Fibroblast of skin of right biceps (primary cell): ENCODE results near the gene ALDH1L2.

Source experiments
- DNase-seq: peaks from one replicate; pipeline ENCODE4 v3.0.0-alpha.2; 2013

ALDH1L2 gene

DNA sequence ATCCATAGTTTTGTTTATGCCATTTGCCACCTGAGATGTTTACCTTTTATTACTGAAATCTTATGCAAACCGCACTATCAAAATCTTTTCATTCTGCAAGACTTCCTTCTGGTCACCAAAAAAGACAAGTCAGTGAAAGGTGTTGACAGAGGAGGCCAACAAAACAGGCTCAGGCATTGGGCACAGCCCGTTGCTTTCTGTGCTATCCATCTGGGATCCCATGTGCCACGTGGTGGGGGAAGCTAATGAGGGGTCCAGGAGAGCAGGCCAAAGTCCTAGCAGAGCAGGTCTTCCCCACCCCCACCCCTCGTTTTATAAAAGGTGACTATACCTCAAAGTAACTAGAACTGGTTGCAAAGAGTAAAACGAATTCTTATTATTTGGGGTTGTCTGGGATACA, 1.2 kb downstream of the ALDH1L2 start:
- peak; percentile 40 for DNase-seq

DNA sequence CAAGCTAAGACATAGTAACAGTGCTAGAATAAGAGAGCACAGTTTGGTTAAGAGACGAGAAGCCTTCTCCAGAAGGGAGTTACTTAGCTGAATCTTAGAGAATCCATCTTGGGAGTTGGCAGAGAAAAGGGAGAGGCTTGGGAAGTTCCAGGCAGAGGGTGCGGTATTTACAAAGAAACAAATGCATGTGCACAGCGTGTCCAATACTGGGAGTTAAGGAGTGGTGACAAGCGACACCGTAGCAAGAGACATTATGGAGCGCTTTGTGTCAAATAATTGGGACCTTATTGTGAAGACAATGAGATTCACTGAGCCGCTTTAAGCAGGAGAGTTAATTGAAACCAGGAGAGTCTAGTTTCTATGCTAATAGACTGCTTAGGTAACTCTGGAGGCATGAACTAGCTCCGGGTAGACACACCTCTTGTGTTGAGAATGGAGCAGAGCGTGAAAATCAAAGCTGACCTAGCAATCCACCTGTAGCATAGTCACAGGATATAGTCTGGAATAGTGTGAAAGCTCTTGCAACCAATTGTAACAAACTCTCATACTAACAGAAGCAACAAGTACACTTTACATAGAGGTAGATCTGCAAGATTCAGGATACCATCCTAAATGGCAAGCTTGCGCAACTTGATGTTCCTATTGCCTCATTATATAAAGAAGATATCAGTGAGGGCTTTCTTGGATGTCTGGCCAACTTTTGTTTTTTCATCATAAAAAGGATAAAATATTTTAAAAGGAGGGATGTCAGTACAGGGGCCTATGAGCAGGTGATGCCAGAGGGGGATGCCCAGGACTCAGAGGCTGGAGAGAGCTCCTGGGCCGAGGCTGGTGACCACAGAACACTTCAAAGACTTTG, 5.3 kb downstream of the ALDH1L2 start:
- no peak for DNase-seq

DNA sequence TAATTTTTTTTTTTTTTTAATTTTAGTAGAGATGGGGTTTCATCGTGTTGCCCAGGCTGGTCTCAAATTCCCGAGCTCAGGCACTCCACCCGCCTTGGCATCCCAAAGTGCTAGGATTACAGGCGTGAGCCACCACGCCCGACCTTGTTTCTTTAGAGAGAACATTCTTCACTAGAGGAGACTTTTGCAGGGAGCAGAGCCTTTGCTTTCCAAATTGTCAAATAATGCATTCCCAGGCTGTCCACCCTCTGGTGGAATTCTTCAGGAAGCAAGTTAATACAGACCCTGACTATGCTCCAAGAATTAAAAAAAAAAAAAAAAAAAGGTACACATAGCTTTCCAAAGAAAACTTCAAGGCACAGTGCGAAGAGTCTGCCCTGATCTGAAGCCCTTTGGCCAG, 6.8 kb downstream of the ALDH1L2 start:
- DNase-seq: no peak

DNA sequence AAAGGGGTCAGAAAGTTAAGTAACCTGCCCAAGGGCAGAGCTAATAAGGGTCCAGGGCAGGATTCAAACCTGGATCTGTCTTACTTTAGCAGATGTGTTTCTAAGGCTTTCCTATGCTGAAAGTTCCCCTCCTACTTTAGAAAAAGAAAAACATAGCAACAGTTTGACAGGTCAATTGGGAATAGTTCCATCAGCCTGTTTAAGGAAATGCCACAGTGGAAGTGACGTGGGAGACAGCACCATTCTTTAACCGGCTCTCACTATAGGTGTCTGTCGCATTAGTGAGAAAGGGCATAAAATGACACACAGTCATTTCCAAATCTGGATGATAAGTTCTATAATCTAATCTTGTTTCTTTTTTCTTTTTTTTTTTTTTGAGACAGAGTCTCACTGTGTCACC, 7.3 kb downstream of the ALDH1L2 start:
- no peak for DNase-seq

DNA sequence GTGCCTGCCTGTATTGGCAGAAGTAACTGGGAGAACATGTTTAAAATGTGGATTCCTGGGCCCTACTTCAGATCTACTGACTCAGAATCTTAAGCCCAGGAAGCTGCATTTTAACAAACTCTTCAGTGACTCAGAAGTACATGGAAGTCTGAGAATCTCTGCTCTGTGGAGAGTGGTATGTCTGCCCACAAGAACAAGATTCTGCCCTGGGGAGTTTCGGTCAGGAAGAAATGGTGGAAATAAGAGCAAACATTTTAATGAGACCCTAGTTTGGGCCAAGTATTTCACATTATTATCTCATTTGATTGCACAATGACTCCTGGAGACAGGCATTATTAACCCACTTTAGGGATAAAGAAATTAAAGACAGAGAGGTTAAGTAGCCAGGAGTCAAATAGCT, 8.2 kb downstream of the ALDH1L2 start:
- DNase-seq: peak; percentile 69

DNA sequence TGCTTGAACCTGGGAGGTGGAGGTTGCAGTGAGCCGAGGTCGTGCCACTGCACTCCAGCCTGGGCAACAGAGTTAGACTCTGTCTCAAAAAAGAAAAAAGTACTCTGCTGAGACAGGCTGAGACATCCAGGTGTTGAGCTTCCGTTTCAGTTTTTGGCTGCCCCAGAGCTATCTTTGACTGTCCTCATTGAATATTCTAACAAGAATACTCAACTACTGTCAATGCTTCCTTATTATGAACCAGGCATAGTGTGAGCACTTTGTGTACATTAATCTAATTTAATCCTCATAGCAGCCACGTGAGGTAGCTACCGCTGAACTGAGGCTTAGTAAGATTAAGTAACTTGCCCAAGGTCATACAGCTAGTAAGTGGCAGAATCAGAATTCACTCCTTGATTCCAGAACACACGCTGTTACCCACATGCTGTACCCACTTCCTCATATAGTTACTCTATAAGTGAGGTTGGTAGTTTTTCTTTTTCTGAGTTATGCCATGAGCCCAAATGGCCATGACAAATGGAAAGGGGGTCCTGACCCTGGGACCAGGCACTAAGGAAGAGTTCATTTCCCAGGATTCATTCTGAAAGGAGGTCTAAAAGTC, 11.3 kb downstream of the ALDH1L2 start:
- no peak for DNase-seq

DNA sequence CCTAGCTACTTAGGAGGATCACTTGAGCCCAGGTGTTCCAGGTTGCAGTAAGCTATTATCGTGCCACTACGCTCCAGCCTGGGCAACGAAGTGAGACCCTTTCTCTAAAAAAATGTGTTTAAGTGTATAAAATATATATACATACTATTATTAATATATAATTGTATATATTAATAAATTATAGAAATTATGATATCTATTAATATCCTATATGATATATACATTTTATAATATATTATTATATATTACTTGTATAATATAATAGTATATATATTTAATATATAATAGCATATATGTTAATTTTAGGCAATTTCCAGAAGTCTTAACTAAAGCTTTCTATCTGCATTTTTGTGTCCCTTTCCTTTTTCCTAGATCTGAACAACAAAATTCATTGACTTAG, 12.3 kb downstream of the ALDH1L2 start:
- no peak for DNase-seq

DNA sequence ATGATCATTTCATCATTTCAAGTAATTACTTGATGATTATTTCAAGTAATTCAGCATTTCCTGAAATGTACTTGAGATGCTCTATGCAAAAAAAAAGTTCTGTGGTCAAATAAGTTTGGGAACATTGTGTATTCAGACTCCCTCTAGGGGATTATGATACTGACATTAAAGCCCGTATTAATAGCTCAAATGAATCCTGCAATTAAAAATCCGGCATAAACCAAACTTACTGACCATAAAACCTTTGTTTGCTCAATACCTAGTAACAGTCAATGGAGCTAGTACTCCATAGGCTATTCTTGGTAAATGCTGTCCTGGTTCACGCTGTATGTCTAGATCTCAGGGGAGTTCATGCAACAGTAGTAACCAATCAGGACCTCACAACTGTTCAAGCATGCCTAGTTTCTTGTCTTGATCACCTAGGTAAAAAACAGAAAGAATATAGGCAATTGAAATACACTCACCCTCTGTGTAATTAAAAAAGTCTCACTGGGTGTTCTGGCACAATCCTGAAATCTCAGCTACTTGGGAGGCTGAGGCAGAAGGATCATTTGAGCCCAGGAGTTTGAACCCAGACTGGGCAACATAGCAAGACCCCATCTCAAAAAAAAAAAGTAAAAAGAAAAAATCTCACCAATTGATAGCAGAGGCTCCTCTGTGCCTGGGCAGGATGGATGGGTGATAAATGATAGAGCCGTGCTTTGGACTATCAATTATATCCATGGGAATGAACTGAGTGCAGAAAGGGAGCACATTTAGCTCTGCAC, 14.1 kb downstream of the ALDH1L2 start:
- DNase-seq: no peak

DNA sequence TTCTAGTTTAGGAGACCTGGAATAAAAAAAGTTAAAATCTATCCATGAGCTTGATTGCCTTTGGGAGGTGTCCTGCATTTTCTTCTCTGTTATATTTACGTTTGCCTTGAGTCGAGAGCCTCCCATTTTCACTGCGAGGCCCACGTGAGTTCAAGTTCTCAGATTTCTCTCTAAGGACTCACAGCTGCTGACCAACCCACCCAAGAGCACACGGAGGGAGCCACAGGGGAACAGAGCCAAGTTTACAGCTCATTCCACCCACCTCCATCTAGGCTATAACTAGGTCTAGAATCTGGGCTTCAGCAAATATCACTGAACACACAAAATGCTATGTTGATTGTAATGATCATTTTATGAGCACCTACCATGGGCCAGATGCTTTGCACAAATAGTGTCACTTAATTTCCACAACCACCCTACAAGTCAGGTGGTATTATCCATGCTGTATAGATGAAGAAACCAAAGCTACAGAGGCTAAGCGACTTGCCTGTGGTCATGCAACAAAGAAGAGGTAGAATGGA, 16.7 kb downstream of the ALDH1L2 start:
- no peak for DNase-seq

DNA sequence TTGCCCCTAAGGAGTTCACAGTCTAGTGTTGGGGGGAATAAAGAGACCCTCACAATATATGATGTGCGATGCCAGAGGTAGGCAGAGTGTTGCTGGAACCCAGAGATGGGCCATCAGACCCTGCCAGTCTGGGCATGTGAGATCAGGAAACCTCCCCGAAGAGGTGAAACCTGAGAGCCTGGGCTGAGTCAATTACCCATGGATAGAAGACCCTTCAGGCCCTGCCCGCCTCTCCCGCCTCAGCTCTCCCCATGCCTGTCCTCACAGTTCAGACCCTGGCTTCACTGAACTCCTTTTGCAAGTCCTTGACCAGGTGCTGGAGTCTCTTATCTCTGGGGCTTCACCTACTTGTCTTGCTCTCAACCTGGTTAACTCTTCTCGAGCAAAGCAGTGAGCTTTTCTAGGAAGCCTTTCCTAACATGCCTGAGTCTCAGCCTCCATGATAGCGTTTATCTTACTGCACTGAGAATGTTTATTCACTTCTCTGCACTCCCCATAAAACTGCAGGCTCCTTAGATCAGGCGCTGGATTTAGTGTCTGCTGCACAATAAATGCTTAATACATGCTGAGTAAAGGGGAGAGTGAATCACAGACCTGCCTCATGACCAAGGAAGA, 19.6 kb downstream of the ALDH1L2 start:
- no peak for DNase-seq

DNA sequence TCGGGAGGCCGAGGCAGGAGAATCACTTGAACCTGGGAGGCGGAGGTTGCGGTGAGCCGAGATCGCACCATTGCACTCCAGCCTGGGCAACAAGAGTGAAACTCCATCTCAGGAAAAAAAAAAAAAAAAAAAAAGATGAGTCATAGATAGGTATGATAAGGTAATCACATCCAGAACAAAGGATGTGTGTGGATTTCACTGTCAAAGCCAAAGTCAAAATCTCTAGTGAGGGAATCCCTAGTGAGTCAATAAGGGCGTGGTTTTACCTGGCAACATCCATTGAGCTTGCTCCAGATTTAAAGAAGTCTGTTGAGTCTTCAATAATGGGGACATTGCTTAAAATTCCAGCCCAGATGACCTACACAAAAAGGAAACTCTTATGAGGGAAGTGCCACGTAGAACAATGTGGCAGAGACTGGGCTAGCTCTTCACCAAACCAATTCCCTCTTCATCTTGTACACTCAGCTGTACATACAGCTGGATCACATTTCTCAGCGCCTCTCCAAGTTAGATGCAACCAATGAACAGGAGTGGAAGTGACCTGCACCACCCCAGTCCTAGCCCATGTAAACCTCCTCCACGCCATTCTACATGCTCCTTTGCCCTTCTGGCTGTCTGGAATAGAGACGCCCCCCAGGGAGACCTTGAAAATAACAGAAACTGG, 23.4 kb downstream of the ALDH1L2 start:
- no peak for DNase-seq

DNA sequence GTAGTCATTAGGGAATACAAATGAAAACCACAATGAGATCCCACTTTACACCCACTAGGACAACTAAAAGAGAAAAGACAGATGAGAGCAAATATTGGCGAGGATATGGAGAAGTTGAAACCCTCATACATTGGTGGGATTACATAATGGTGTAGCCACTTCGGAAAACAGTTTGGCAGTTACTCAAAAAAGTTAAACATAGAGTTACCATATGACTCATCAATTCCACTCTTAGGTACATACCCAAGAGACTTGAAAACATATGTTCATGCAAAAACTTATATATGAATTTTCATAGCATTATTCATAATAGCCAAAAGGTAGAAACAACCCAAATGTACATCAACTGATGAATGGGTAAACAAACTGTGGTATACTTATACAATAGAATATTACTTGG, 27.1 kb downstream of the ALDH1L2 start:
- DNase-seq: peak; percentile 42

DNA sequence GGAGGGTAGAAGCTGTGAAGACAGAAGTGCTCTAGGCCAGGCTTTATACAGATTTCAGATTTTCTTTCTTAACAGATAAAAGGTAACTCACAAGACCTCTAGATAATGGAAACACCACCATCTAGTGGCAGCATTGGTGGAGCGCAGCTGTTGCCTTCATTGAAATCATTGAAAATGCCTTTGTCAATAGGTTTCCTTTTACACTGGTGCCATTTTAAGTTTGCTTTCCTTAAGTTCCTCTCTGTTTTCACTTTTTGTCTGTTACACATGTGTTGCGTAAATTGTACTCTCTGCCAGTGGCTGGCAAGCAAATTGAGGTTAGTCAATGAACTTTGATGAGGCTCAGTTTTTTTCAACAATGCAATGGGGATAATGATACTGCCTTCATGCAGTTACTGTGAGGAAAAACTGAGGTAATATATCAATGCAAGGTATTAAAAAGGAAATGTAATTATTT, 31.1 kb downstream of the ALDH1L2 start:
- DNase-seq: peak; percentile 63

DNA sequence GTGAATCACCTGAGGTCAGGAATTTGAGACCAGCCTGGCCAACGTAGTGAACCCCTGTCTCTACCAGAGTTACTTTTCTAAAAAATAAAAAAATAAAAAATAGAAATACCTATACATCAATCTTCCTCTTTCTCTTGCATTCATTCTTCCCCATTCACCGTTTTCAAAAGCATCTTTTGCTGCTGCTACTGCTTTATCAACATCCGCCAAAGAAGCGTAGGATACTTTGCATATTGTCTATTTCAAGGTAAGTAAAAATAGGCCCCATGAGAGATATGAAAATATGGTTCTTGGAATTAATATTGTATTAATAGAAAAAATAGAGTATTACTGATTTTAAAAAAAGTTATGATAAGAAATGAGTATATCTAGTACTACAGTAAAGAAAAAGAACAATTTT, 32.3 kb downstream of the ALDH1L2 start:
- DNase-seq: no peak

DNA sequence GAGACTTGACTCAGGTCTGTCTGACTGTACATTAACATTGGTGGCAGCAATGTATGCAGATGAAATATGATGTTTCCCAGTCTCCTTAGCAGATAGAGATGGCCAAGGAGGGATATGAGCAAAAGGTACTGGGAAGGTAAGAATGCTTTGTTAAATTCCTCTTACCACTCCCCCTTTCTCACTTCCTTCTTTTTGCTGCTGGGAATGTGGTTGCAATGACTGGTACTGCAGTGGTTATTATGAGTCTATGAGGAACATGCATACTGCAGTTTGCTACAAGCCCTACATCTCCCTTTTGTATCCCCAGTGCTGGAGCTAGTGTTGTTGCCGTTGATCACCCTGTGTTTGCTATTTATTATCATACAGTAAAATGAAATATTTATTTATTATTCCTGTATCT, 35.9 kb downstream of the ALDH1L2 start:
- no peak for DNase-seq

DNA sequence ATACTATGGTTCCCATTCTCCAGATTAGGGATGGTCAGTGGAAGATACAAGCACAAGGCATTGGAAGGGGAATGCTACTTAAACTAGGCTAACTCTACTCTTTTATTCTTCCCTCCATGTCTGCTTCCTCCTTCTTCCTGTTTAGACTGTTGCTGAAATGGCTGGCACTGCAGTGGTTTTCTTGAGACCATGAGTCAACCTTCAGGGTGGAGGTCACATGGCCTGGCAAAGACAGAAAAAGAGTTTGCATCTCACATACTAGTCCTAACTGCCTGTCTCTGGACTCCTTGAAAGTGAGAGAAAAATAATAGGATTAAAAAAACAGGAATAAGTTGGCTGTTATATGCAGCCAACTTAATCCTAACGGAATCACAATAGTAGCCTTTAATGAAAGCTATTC, 37.0 kb downstream of the ALDH1L2 start:
- no peak for DNase-seq

DNA sequence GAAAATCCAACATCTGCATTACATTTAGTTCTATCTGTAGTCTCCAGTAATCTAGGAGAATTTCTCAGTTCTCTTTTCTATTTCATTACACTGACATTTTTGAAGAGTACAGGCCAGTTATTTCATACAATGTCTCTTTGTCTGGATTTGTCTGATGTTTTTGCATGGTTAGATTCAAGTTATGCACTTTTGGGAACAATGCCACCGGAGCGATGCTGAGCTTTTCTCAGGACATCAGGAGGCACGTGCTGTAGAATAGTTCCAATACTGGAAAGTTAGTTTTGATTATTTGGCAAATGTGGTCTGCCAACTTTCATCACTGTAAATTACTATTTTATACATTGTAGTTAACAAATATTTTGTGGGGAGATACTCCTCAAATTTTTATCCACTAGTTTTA, 43.1 kb downstream of the ALDH1L2 start:
- no peak for DNase-seq

DNA sequence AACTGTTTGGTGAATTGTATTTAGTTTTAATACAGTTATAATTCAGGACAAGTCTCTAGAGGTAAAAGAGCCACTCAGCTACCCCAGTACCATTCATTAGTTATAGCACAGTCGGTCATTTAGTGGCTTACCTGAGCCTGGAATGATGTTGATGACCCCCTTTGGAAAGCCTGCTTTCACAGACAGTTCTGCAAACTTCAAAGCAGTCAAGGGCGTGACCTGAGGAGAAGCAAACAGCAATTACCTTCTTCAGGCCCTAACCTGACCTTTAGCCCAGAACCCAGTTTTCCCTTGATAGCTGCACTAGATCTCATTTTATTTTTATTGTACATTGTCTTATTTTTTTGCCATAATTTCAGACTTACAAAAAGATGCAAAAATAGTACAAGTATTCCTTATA, 43.8 kb downstream of the ALDH1L2 start:
- DNase-seq: no peak

DNA sequence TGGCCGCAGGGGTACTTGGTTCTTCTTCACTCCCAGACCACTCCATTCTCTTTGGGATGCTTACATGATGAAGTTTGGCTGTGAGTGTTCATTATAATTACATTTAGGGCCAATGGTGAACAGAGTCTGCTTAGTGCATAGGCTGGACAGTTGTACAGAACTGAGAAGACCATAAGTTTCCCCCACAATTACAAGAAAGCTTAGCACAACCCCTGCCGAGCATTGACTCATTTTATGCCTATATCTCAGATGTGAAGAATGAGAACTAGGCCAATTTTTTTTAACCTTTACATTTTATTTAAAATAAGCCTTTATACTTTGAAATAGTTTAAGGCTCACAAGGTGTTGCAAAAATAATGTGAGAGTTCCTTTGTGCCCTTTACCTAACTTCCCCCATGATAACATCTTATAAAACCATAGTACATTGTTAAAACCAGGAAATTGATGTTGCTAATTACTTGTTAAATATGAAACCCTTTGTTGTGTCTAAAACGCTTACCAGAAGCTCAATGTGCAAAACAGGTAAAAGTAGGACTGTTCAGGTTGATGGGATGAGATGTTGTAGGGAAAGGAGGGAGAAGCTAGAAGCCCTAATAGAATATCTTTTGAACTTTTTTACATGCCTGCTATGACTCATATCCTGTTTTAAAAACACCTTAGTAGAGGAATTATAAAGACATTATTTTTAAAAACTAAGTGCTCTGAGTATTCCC, 47.2 kb downstream of the ALDH1L2 start:
- DNase-seq: no peak

DNA sequence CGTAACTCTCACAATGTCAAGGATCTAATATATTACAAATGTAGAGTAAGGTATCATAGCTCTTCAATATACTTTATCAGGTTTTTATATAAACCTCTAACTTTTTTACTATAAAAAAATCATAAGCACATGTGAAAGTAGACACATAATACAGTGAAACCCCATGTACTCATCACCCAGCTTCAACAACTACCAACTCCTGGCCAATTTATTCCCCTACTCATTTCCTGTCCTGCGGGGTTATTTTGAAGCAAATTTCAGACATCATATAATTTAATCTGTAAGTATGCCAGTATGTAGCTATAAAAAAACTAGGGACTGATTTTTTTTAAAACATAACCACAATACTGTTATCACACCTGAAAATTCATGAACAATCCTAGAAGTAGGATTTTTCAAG, 50.4 kb downstream of the ALDH1L2 start:
- DNase-seq: no peak

DNA sequence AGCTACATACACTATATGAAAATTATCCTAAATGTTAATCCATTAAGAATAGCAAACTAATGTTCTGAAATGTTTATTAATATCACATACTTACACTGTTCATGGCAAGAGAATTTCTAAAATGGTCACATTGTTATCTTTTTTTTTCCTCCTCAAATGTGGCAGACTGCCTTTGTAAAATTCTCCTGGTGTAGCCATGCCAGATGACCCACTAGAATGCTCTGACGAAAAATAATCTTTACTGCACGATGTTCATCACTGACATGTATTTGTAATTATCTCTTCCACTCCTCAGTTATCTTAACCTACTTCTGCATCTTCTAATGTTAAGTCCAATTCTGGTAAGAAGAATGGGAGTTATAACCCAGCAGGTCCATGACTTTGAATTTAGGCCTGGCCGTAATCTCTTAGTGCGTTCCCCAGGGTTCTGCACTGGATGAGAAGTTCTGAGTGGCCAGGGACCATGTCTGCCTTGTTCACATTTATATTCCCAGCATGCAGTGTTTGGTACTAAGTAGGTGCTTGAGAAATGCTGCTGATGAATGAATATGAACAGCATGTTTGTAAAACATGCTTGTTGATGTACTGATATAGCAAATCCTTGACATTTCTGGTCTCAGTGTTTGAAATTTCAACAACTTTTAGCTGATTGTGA, 51.4 kb downstream of the ALDH1L2 start:
- DNase-seq: no peak
